UCSD-AML1 (cell line): ENCODE results near the gene IKZF3.
A peak's percentile ranks its signal among the peaks of the same experiment; 100 is the strongest.
"Not testable (repeated sequence)": the region's sequence is repeated elsewhere in the genome, so short reads cannot be mapped to it uniquely, and the experiment has no call there.

ENCODE experiments used
- DNase-seq: peaks from one replicate; lab custom pipeline; 2025; ENCODE audit not compliant: unreplicated experiment; lab: John Stamatoyannopoulos, UW

The IKZF3 gene

DNA sequence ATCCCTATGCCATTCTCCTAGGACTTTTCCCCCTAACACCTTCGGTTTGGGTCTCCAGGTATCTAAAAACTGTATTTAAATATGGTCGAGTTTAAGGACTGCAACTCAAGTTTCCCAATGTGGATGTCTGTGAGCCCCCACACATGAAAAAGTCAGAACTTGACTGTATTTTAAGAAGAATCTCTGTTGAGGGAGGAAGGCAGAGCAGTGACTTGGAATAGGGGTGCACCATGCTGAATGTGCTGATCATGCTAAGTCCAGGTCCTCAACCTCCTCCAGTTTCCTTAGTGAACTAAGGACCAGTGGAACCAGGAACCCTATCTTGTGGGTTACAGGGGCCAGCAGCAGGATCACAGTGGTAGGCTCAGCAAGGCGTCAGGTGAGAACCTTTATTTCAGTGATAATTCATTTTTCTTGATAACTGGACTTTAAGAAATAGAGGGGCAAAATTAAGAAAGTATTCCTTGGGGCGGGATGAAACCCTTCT lies 106.9 kb downstream of the IKZF3 start:
- DNase-seq = no peak

DNA sequence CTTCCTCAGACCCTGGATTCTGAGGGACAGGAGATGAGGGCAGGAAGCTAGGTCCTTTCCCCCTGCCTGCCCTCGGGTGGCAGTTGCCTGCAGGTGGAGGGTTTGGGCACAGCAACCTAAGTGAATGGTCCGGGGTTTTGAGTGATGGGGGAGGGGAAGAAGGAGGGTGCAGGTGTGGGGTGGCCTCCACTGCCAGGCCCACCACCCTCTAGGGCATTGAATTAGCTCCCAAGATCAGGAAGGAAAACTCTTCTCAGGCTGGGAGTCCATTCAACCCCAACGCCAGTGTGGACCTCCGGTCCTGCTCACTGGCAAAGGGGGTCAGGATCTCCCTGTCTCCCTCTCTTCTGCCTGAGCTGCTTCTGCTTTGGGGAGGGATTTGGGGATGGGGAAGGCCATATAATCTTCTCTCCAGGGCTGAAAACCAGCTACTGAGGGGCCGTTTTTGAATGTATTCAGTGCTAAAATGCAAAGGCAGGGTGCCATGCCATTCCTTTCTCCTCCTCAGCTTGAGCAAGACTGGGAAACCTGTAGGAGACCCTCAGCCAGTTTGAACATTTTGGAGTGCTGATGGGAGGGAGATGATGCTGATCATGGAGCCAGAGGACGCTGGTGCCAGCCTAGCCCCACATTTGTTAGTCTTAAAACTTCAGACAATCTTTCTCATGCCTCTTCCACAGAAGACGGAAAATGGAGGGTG lies 107.6 kb downstream of the IKZF3 start:
- DNase-seq = no peak

DNA sequence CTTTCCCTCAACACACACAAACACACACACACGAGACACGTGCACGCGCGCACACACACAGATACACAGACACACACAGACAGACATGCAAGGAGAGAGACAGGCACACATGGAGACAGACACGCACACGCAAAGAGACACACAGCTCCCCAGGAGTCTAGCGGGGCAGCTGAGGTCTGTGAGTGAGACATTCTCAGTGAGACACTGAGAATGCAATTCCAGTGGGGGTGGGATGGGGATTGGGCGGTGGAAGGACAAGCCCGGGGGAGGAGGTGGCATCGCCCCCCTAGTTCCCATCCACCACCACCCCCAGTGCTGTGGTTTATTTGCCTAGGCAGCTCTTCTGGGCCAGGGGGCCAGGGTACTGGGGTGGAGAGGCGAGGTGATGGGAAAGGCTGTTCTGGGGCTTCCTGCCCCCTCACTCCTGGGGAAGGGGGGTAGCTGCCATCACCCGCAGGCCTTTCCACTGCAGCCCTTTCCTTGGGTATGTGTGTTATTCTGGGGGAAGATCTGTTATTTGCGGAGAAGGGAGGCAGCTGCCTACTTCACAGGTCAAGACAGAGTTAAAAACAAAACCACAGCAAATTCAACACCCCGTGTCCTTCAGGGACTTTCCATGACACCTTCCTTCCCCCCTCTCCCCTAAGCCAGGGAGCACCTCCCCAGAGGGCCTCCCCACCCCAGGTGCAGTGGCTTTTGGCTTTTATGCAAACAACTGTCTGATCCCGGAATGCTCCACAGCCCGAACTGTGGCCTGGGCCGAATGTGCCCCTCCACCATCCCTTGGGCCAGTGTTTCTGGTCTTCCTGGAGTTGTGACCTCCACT lies 108.3 kb downstream of the IKZF3 start:
- no peak for DNase-seq

DNA sequence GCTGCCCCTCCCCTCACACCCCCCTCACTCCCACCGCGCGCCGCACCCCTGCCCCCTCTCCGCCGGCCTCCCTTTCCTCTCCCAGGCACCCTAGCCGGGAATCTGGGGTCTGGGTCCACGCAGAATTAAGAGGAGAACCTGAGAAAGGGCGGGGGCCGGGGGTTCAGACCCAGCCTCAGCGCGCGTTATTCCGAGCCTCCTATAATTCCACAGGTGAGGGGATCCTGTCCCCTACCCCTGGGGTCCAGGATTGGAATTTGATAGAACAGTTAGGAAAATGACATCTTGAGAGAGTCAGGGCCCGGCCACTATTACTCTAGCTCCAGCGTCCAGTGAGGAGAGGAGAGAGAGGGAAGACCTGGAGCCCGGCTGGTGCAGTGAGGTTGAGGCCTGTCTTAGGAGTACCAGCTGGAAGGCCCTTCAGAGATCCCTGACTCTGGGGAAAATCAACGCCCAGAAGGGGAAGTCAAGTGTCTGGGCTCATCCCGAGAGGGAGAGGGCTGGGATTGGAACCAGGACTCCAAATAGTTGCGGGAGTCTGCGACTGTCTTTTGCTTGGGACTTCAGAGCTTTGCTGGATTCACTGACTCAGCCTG lies 109.1 kb downstream of the IKZF3 start:
- DNase-seq = no peak

- DNase-seq = peak; percentile 96
Measured at GRCh38 chr17:39754161-39754957, 109.8 kb downstream of the IKZF3 start.

- DNase-seq = peak; percentile 89
Measured at GRCh38 chr17:39753514-39754160, 110.5 kb downstream of the IKZF3 start.

DNA sequence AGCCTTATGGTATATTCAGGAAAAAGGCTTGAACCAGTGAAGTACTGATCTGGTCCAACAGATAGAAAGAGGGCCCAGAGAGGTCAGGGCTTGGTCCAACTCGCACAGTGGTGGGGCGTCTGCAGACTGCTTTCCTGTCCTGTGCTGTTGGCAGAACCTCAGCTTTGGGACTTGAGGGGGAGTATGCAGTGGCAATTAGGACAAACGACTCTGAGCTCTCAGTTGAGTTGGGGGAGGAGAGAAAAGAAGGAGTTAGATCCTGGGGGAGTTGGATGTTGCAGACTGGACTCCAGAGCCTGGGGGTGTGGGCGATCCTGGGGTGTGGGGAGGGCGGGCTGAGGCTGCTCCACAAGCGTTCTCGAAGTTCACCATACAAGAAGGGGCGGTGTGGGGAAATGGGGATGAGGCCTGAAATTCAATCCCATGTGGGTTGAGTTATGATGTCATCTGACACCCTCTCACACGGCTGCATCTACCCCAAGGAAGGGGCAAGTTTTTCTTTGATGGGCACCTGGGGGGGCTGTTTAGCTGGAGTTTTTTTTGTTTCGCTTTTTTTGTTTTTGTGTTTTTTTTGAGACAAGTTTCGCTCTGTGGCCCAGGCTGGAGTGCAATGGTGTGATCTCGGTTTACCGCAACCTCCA lies 111.8 kb downstream of the IKZF3 start:
- DNase-seq = no peak

DNA sequence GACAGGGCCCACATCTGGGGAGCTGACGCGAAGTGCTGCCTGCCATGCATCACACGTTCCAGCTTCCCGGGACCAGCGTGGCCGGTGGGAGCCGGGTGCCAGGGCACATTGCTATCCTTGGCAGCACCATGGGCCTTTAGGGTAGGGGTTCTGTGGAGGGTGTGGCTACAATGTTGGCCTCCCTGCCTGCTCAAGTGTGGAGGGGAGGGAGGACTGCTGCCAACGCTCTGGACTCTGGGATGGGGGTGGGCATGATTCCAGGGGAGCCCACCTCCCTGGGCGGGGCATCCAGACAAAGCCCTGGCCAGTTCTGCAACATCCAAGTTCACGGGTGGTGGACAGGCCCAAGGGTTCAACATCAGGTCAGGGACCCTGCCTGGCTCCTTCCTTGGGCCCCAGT lies 112.5 kb downstream of the IKZF3 start:
- no peak for DNase-seq

GRCh38 chr17:39751016-39751543 lies 113.0 kb downstream of the IKZF3 start:
- no peak for DNase-seq

DNA sequence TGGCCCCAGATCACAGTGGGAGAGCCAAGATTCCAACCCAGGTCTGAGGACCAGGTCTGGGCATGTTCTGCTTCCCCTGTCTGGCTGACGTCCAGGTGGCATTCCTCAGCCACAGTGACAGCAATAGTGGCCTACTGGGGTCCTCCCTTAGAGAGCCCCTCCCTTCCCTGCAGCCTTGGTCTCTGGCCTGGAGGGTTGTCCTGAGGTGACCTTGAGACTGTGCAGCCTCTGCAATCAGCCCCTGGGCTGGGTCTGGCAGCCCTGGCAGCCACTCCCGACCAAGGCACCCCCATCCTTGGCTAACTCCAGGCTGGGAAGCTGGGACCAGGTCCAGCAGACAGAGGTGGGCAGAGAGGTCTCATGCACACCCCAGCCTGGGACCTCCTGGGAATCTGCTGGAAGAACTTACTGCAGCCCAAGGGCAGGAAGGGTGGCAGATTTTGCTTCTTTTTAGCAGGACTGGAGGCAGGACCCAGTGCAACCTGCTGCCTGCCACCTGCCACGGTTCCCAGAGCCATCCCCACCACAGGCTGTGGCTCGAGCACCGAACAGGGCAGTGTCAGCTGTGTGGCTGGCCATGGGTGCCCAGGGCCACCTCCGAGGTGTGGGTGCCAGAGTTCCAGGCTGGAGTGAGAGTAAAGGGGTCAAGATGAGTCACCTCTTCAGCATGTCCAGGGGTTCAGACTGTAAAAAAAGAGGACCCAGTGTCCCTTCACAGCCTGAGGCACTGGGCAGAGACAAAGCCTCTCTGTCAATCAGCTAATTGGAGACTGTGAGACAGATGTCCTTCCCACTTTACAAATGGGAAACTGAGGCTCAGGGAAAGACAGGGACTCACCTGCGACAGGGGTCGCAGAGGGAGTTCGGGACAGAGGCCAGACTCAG lies 113.7 kb downstream of the IKZF3 start:
- DNase-seq = no peak

DNA sequence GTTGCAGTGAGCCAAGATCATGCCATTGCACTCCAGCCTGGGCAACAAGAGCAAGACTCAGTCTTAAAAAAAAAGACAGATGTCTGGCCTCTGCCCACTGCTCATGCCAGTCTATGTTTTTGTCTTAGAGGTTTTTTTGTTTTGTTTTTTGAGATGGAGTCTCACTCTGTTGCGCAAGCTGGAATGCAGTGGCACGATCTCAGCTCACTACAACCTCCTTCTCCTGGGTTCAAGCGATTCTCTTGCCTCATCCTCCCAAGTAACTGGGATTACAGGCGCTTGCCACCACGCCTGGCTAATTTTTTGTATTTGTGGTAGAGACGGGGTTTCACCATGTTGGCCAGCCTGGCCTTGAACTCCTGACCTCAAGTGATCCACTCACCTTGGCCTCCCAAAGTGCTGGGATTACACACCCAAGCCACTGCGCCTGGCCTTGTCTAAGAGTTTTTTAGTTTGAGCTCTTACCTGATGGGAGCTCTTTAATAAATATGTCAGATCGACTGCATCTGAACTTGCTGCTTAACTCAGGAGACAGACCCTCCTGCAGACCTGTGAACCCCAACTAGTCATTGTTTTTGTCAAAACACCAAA lies 115.6 kb downstream of the IKZF3 start:
- not testable (repeated sequence) for DNase-seq

GRCh38 chr17:39747745-39748144 lies 116.4 kb downstream of the IKZF3 start:
- DNase-seq = no peak

- DNase-seq = no peak
Measured at GRCh38 chr17:39746145-39746461, 118.0 kb downstream of the IKZF3 start.

DNA sequence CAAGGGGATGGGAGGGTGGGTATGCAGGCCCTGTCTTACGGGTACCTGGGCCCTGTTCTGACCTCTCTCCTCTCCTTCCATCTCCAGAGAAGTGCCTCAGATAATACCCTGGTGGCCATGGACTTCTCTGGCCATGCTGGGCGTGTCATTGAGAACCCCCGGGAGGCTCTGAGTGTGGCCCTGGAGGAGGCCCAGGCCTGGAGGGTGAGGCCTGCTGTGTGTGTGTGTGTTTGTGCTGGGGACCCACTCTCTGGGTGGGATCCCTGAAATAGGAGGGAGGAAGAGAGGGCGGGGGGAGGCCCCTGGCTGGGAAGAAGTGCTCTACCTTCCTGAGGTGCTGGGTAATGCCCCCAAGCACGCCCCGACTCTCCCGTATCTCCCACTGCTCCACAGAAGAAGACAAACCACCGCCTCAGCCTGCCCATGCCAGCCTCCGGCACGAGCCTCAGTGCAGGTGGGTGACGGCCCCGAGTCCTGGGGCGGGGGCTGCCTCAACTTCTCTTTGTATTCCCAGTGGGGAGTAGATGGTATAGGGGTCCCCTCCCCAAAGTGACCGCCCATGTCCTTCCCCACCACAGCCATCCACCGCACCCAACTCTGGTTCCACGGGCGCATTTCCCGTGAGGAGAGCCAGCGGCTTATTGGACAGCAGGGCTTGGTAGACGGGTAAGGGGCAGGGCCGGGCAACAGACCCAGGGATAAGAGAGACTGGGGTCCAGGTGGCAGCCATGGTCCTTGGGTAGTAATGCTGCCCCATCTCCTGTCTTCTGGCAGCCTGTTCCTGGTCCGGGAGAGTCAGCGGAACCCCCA lies 118.6 kb downstream of the IKZF3 start:
- no peak for DNase-seq

- DNase-seq = no peak
Measured at GRCh38 chr17:39744836-39745215, 119.3 kb downstream of the IKZF3 start.

DNA sequence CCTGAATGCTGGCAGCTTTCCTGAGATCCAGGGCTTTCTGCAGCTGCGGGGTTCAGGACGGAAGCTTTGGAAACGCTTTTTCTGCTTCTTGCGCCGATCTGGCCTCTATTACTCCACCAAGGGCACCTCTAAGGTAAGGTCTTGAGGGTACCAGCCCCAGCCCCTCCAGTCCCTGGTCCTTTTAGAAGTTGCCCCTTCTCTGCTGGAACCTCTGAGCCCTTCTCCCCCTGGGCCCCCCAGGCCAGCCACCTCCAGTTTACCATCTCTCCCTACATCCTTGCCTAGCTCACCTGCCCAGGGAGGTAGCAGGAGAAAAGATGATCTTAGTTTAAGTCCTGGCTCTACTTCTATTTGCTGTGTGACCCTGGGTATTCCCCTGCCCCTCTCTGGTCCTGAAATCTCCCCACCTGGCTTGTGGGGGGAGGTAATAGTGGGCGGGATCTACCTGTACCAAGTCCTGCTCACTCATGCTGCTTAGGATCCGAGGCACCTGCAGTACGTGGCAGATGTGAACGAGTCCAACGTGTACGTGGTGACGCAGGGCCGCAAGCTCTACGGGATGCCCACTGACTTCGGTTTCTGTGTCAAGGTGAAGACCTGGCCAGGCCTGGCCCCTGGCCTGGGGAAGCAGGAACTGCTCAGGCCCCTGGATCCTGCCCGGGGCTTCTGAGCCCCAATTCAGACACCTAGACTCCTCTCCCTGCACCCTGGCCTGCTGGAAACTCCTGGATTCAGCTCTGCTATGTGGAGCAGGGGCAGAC lies 119.9 kb downstream of the IKZF3 start:
- DNase-seq = no peak

- DNase-seq = no peak
Measured at GRCh38 chr17:39742856-39743436, 121.2 kb downstream of the IKZF3 start.
